AG04450 (cell line): ENCODE measurements around the gene ERRFI1. TPM values are rescaled to one million over a fixed set of nuclear protein-coding genes. Genes with fewer than 3 reads are reported as not detected.

Experiments
- CTCF ChIA-PET: fragments of 300-600, 350-600 bp; formaldehyde crosslinking; extraction: SDS; loops from one replicate; lab custom pipeline; 2022; ENCODE audit warnings: antibody characterized with exemption, inconsistent platforms; lab: Charles Lee
- POLR2A ChIA-PET: fragments of 350-600 bp; formaldehyde crosslinking; extraction: SDS; loops from one replicate; lab custom pipeline; 2021; ENCODE audit warnings: antibody characterized with exemption, inconsistent platforms; lab: Yijun Ruan, JAX
- DNase-seq: peaks from one replicate; pipeline ENCODE4 v3.0.0-alpha.2; 2011; ENCODE audit warnings: low read depth, low spot score
- H3K27ac ChIP-seq: one replicate; pipeline ENCODE4 v1.5.1; 2012; ENCODE audit warnings: low read depth, low read length, control low read depth
- H3K27me3 ChIP-seq: one replicate; pipeline ENCODE4 v1.6.0; 2012; ENCODE audit warnings: low read length; ENCODE audit not compliant: control insufficient read depth, insufficient read depth
- H3K4me3 ChIP-seq: 2 replicates; pipeline ENCODE4 v1.5.1; 2011; ENCODE audit warnings: mild to moderate bottlenecking, low read depth, low read length, control low read depth
- H3K9me3 ChIP-seq: 2 replicates; pipeline ENCODE4 v1.5.1; 2012; ENCODE audit warnings: low read length; ENCODE audit not compliant: control insufficient read depth, insufficient read depth
- CTCF ChIP-seq: IDR thresholded peaks from 2 replicates; pipeline ENCODE4 v1.5.1; 2011; ENCODE audit warnings: low read depth, low read length, control low read depth, inconsistent platforms
- polyA plus RNA-seq: library from polyadenylated mRNA; depleted of rRNA; stranded (reverse); fragments of >200 nt; gene quantifications from 2 replicates; pipeline ENCODE4 v1.2.3, GENCODE V29; 2011

ERRFI1 gene
- polyA plus RNA-seq, 1 experiment = 105 TPM

- Histone ChIP-seq H3K4me3 (no peak overlapping the region), H3K27ac (peak overlapping the region; percentile 84), H3K9me3 (no peaks in the 10 kb centered on the region), H3K27me3 (no peaks in the 10 kb centered on the region)
- CTCF ChIA-PET = interaction anchor here (1.0 kb wide), 2 partner anchors 11 to 21 kb away, joined by 4 read pairs; no protein-coding TSS in a partner anchor
- peak; percentile 71 for DNase-seq
- POLR2A ChIA-PET = interaction anchor here (0.6 to 1.1 kb wide), 7 partner anchors 11 to 350 kb away, joined by 3 to 7 read pairs (median 5); no protein-coding TSS in a partner anchor
- no peak for TF ChIP-seq CTCF
These were observed 32.3 kb downstream of the ERRFI1 start for GRCh38 chr1:7993593-7994479.

GRCh38 chr1:7992885-7993284, 33.2 kb downstream of the ERRFI1 start:
- POLR2A ChIA-PET = interaction anchor here (0.6 to 1.1 kb wide), 3 partner anchors 34 to 140 kb away, joined by 3 to 7 read pairs (median 6); no protein-coding TSS in a partner anchor

GRCh38 chr1:7991504-7992440, 34.3 kb downstream of the ERRFI1 start:
- Histone ChIP-seq H3K4me3 (no peak overlapping the region), H3K27ac (no peak overlapping the region), H3K27me3 (no peaks in the 10 kb centered on the region), H3K9me3 (no peaks in the 10 kb centered on the region)
- ChIA-PET CTCF (interaction anchor here (1.7 kb wide), 1 partner anchor 324 kb away, joined by 5 read pairs; no protein-coding TSS in a partner anchor), POLR2A (interaction anchor here (0.6 kb wide), 1 partner anchor 632 kb away, joined by 3 read pairs; no protein-coding TSS in a partner anchor)
- TF ChIP-seq CTCF = no peak
- no peak for DNase-seq

More at GRCh38 chr1:7992885-7993284, 33.2 kb downstream of the ERRFI1 start:
- Histone ChIP-seq H3K27ac (no peak overlapping the region), H3K4me3 (no peak overlapping the region), H3K27me3 (no peaks in the 10 kb centered on the region), H3K9me3 (no peaks in the 10 kb centered on the region)
- TF ChIP-seq CTCF = no peak
- DNase-seq = no peak
- CTCF ChIA-PET = interaction anchor here (1.7 kb wide), 1 partner anchor 322 kb away, joined by 5 read pairs; no protein-coding TSS in a partner anchor

GRCh38 chr1:7989762-7990428, 36.2 kb downstream of the ERRFI1 start:
- Histone ChIP-seq H3K4me3 (no peak overlapping the region), H3K27me3 (no peaks in the 10 kb centered on the region), H3K9me3 (no peaks in the 10 kb centered on the region), H3K27ac (no peak overlapping the region)
- ChIA-PET POLR2A (interaction anchor here (0.7 kb wide), 1 partner anchor 407 kb away, joined by 5 read pairs; no protein-coding TSS in a partner anchor), CTCF (interaction anchor here (1.3 to 2.7 kb wide), 4 partner anchors 14 to 360 kb away, joined by 3 to 11 read pairs (median 6); no protein-coding TSS in a partner anchor)
- no peak for TF ChIP-seq CTCF
- DNase-seq = no peak
